Gastrocnemius medialis (tissue), 4 donors: ENCODE results near the gene CLASP1.

Experiments used
- CTCF ChIP-seq, 5 experiments: fragments of 450-650 bp in 3 of 5; fragments of 200-600 bp in 2 of 5; sonication (generic) in 2 of 5; IDR thresholded peaks in 4 of 5; conservative IDR thresholded peaks in 1 of 5; 1 replicate in 4 of 5; 2 replicates in 1 of 5; pipeline ENCODE4 v1.5.1; 2016 to 2019; ENCODE audit warnings: antibody characterized with exemption in 5 of 5, mild to moderate bottlenecking in 3 of 5, moderate library complexity in 3 of 5
- POLR2A ChIP-seq, 2 donors: fragments of 450-650 bp; IDR thresholded peaks; one replicate each; pipeline ENCODE4 v1.6.1; 2017; ENCODE audit warnings: antibody characterized with exemption in 2 of 2, mild to moderate bottlenecking in 2 of 2, moderate library complexity in 2 of 2

DNA sequence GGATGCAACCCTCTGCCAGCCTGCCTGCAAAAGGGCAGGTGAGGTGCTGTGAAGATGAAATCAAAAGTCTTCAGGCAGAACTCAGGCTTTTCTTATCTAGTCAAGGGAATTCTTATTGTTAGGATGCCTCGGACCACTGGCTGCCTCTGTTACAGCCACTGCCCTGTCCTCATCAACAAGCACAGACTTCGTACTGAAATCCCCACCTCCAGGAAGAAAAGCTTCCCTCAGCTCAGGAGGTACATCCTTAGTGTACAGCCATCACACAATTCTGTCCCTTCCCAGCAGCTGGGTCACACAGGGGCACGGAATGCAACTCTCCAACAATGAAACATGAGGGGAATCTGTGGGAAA, 128.6 kb downstream of the CLASP1 start:
- TF ChIP-seq POLR2A (IDR thresholded peaks at IDR 0.05) (no peak), CTCF (IDR thresholded peaks at IDR 0.05 in 4 of 5, conservative IDR thresholded peaks at IDR 0.05 in 1 of 5) (no peak)
